ENCODE measurements around the gene ZSWIM1.

DNA sequence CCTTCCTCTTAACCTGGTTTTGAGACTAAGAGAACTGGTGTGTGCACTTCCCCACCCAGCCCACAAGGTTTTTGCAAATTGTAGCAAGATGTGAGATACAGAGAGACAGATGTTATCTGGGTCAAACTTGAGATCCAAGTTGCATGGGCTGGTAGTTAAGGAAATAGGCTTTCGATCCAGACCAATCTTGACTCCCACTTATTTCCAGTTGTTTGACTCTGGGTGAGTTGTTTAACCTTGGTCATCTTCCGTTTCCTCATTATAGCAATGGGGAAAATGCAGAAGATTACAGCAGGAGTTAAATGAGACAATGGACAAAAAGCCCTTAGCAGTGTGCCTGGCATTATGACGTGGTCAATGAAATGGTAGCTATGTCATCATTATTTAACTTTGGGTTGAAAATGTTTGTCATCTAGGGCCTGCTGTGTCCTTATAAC is 45.7 kb upstream of the ZSWIM1 start:
- TF ChIP-seq ZNF274 (IDR thresholded peaks at IDR 0.05; ENCODE audit: low read depth, low read length) (no peak), SUZ12 (IDR thresholded peaks at IDR 0.05; ENCODE audit: extremely low read depth, insufficient read depth, insufficient read length) (no peak)

Data from NT2/D1 (cell line).